Testis (tissue), 2 donors: ENCODE measurements around the gene ZCWPW2.

ENCODE experiments used
- CTCF ChIP-seq, 3 experiments: fragments of 450-650 bp in 2 of 3; fragments of 200-600 bp in 1 of 3; sonication (generic) in 1 of 3; IDR thresholded peaks; one replicate each; pipeline ENCODE4 v1.5.1; 2016 to 2019; ENCODE audit warnings: antibody characterized with exemption in 3 of 3, mild to moderate bottlenecking in 2 of 3, moderate library complexity in 1 of 3
- POLR2A ChIP-seq: fragments of 450-650 bp; IDR thresholded peaks from one replicate; pipeline ENCODE4 v1.6.1; 2017; ENCODE audit warnings: antibody characterized with exemption, mild to moderate bottlenecking, moderate library complexity

GRCh38 chr3:28553175-28553574 lies 204.7 kb downstream of the ZCWPW2 start:
- TF ChIP-seq CTCF (IDR thresholded peaks at IDR 0.05): no peak
- no peak for TF ChIP-seq POLR2A
